Heart right ventricle (tissue), 16 donors: Measurements from ENCODE around the gene ADAMTS1. TPM values are rescaled to one million over a fixed set of nuclear protein-coding genes. Genes with fewer than 3 reads are reported as not detected.

Source experiments
- ATAC-seq, 8 donors: fragments of 200-7000 bp; cut with Tn5 transposase; one replicate each; pipeline ENCODE4 v1.9.1; 2020; ENCODE audit warnings: mild to moderate bottlenecking in 8 of 8, moderate library complexity in 8 of 8, moderate number of reproducible peaks in 1 of 8
- DNase-seq, 2 donors: peaks; one replicate each; pipeline ENCODE4 v3.0.0-alpha.2; 2020
- H3K27ac ChIP-seq, 10 donors: fragments of 200-600 bp; sonication (generic) in 2 of 10; one replicate each; pipeline versions ENCODE4 v1.5.0 to v1.8.0; 2020 to 2022; ENCODE audit warnings: mild to moderate bottlenecking in 3 of 10
- H3K27me3 ChIP-seq, 7 donors: fragments of 200-600 bp; one replicate each; pipeline ENCODE4 v1.8.0; 2021 to 2022; ENCODE audit warnings: mild to moderate bottlenecking in 2 of 7
- H3K36me3 ChIP-seq, 9 donors: fragments of 200-600 bp; sonication (generic) in 1 of 9; one replicate each; pipeline versions ENCODE4 v1.5.0 to v1.8.0; 2020 to 2022; ENCODE audit warnings: mild to moderate bottlenecking in 2 of 9
- H3K4me1 ChIP-seq, 9 donors: fragments of 200-600 bp; sonication (generic) in 1 of 9; one replicate each; pipeline versions ENCODE4 v1.5.0 to v1.8.0; 2020 to 2022; ENCODE audit warnings: mild to moderate bottlenecking in 4 of 9
- H3K4me3 ChIP-seq, 10 donors: fragments of 200-600 bp; sonication (generic) in 2 of 10; one replicate each; pipeline versions ENCODE4 v1.5.0 to v1.8.0; 2020 to 2022; ENCODE audit warnings: mild to moderate bottlenecking in 7 of 10, moderate library complexity in 2 of 10
- H3K9me3 ChIP-seq, 11 donors: fragments of 200-600 bp in 10 of 11; sonication (generic) in 2 of 11; one replicate each; pipeline versions ENCODE4 v1.5.0 to v1.8.0; 2013 to 2022; ENCODE audit warnings: mild to moderate bottlenecking in 2 of 11, control low read depth in 1 of 11, moderate library complexity in 1 of 11
- CTCF ChIP-seq, 9 donors: fragments of 200-600 bp; sonication (generic) in 2 of 9; IDR thresholded peaks; one replicate each; pipeline versions ENCODE4 v1.5.0 to v1.8.0; 2021 to 2022; ENCODE audit warnings: antibody characterized with exemption in 9 of 9, mild to moderate bottlenecking in 5 of 9, moderate library complexity in 1 of 9
- WGBS, 2 donors: extraction: QIAGEN DNeasy Blood & Tissue Kit; methylation state at CpG; one replicate each; pipeline ENCODE4 v1.1.7; 2013; ENCODE audit warnings: inconsistent platforms in 1 of 2; 5-methylcytosine and 5-hydroxymethylcytosine counted together
- intact Hi-C, 10 donors: fragments of 100-400 bp; cut with DNase I; formaldehyde crosslinking; loops; one replicate each; pipeline versions ENCODE4 v1.11.1 to v1.14.2; 2022
- polyA plus RNA-seq, 2 donors: library from polyadenylated mRNA; stranded (reverse); fragments of 200-250 nt; gene quantifications; one replicate each; pipeline ENCODE4 v1.2.3, GENCODE V29; 2013
- total RNA-seq, 10 donors: library from RNA; stranded (reverse); fragmentation: NEBNext Ultra II Directional in 3 of 10; extraction: Animal tissue kit (Norgen Biotek cat#: 25700) in 3 of 10; gene quantifications; one replicate each; pipeline versions ENCODE4 v1.2.1 to v1.2.4, GENCODE V29; 2021 to 2023
- donor health status: Arrhythmogenic right ventricular cardiomyopathy.
- donor health status: ischemic (EF 13 %, LVEDD 7.1; RV severe dilation, severe dysfunction).
- donor health status: healthy with polysubstance abuse.
- donor health status: DM: no; HTN: yes; CAD: no.
- donor health status: DM: no; HTN: no; CAD: no.
- donor health status: ischemic (EF 25% LVEDD 6.9; RV normal size, moderate dysfunction).
- donor health status: ischemic (EF 25% LVEDD 5.7; RV mildly dilated, moderate dysfunction).
- donor health status: healthy.
- donor health status: DM: yes; HTN: yes; CAD: no.
- donor health status: Ischemic cardiomyopathy.
- donor health status: ischemic (EF 35%, LVEDD 5.7; RV mildly dilated, moderate dysfunction).
- donor health status: nonischemic (EF 11% LVEDD 7.7; RV severe dilation, severe dysfunction).
- donor health status: DM: yes; HTN: yes; CAD: no.
- donor health status: PGD.
- donor health status: ischemic (EF 29% LVEDD 5.4; RV normal size, mild dysfunction).
- donor health status: nonischemic (EF 23%, LVEDD 6.1; RV moderate dilation, normal function).

Gene ADAMTS1
- total and polyA plus RNA-seq, 12 donors = 20.4 to 169 (median 74.8) TPM

GRCh38 chr21:26842300-26842699, 2.9 kb downstream of the ADAMTS1 start:
- Histone ChIP-seq H3K9me3 (no peaks in the 10 kb centered on the region), H3K4me3 (peak overlapping the region; percentile 60 to 95 (median 80)), H3K27ac (peak overlapping the region; percentile 93 to 99 (median 96)), H3K36me3 (peaks cover 0 to 56% (median 52%) of the 10 kb centered on the region in 9 donors), H3K27me3 (peaks cover 0 to 47% (median 0%) of the 10 kb centered on the region in 7 donors), H3K4me1 (peaks cover 3 to 69% (median 61%) of the 10 kb centered on the region in 9 donors)
- intact Hi-C loops = loop anchor here in 5 of 10 donors (5.0 to 10.0 kb wide), 6 partner anchors 70 to 1673 kb away; no protein-coding TSS in a partner anchor
- TF ChIP-seq CTCF (IDR thresholded peaks at IDR 0.05) = no peak
- ATAC-seq (no peak), DNase-seq (peak in 1 of 2 donors; percentile 12)
- WGBS, 2 donors = 47 to 48% methylated on average over 11 of the region's 11 CpGs

DNA sequence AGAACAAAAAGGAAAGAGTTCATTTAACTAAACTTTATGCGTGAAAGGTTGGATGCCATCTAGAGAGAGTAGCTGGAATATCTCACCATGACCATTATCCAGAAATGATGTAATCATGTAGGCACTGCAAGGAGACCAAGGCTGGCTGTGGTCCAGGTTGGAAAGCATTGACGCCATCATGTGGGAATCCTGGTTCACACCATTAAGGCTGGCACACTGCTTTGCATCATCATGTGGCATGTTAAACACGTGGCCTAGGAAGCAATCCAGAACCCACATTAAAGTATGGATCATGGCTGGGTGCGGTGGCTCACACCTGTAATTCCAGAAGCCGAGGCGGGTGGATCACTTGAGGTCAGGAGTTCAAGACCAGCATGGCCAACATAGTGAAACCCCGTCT, 4.3 kb downstream of the ADAMTS1 start:
- intact Hi-C loops = loop anchor here in 5 of 10 donors (5.0 to 10.0 kb wide), 6 partner anchors 69 to 1674 kb away; no protein-coding TSS in a partner anchor
- H3K27ac ChIP-seq = peak overlapping the region in 6 of 10 donors; percentile 30 to 99 (median 96)
- H3K9me3 ChIP-seq = no peaks in the 10 kb centered on the region
- peaks cover 0 to 70% (median 63%) of the 10 kb centered on the region in 9 donors for H3K36me3 ChIP-seq
- TF ChIP-seq CTCF (IDR thresholded peaks at IDR 0.05) = peak in 3 of 9 donors; percentile 14 to 33 (median 26)
- ATAC-seq (peak in 1 of 8 donors; percentile 2), DNase-seq (peak; percentile 46 to 71)
- peak overlapping the region in 8 of 10 donors; percentile 60 to 95 (median 83) for H3K4me3 ChIP-seq
- WGBS, 2 donors = 61 to 62% methylated on average over 7 of the region's 7 CpGs
- peaks cover 3 to 66% (median 60%) of the 10 kb centered on the region in 9 donors for H3K4me1 ChIP-seq
- peaks cover 0 to 33% (median 0%) of the 10 kb centered on the region in 7 donors for H3K27me3 ChIP-seq

DNA sequence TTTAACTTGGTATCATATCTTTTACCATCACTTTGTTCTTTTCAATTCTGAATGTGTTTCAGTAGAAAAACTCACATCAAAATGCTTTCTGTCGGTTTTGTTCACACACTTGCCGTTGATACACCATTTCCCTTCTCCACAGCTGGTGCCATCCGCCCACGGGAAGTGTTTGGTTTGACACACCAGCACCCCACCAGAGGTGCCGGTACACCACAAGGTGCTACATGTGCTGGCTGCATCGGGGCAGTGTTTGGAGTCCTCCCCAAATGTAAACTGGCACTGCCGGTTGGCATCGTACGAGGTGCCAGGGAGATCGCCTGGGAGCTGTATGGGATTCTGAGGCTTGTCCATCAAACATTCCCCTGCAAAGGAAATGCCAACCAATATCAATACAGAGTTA, 5.0 kb downstream of the ADAMTS1 start:
- ATAC-seq (no peak), DNase-seq (peak in 1 of 2 donors; percentile 13)
- intact Hi-C loops = loop anchor here in 5 of 10 donors (5.0 to 10.0 kb wide), 6 partner anchors 68 to 1675 kb away; no protein-coding TSS in a partner anchor
- peaks cover 3 to 66% (median 60%) of the 10 kb centered on the region in 9 donors for H3K4me1 ChIP-seq
- peaks cover 0 to 75% (median 63%) of the 10 kb centered on the region in 9 donors for H3K36me3 ChIP-seq
- TF ChIP-seq CTCF (IDR thresholded peaks at IDR 0.05) = no peak
- H3K27me3 ChIP-seq = peaks cover 0 to 26% (median 0%) of the 10 kb centered on the region in 7 donors
- no peaks in the 10 kb centered on the region for H3K9me3 ChIP-seq
- H3K4me3 ChIP-seq = peak overlapping the region in 6 of 10 donors; percentile 0 to 95 (median 66)
- WGBS, 2 donors = 58 to 66% methylated on average over 10 of the region's 10 CpGs
- peak overlapping the region in 6 of 10 donors; percentile 30 to 99 (median 80) for H3K27ac ChIP-seq

GRCh38 chr21:26837539-26837938, 7.7 kb downstream of the ADAMTS1 start:
- intact Hi-C loops = loop anchor here in 2 of 10 donors (5.0 to 10.0 kb wide), 2 partner anchors 63 to 65 kb away; no protein-coding TSS in a partner anchor
- ATAC-seq (no peak), DNase-seq (no peak)
- H3K27ac ChIP-seq = peak overlapping the region in 1 of 10 donors; percentile 3
- peaks cover 0 to 72% (median 63%) of the 10 kb centered on the region in 9 donors for H3K36me3 ChIP-seq
- peaks cover 3 to 70% (median 51%) of the 10 kb centered on the region in 9 donors for H3K4me1 ChIP-seq
- H3K27me3 ChIP-seq = no peaks in the 10 kb centered on the region
- 57 to 60% methylated on average over 3 of the region's 3 CpGs for WGBS, 2 donors
- H3K9me3 ChIP-seq = no peaks in the 10 kb centered on the region
- TF ChIP-seq CTCF (IDR thresholded peaks at IDR 0.05) = no peak
- no peak overlapping the region for H3K4me3 ChIP-seq
